Stimulated activated CD4-positive, alpha-beta T cell treated with anti-CD3 and anti-CD28 coated beads, TNF-alpha, amount 100 ng/mL, for 24 hours (primary cell): ENCODE measurements around the gene TET3.

Experiments
- DNase-seq, 3 experiments: peaks; one replicate each; pipeline ENCODE4 v3.0.0-alpha.2; 2020; ENCODE audit warnings: low read depth in 3 of 3

Gene TET3

DNA sequence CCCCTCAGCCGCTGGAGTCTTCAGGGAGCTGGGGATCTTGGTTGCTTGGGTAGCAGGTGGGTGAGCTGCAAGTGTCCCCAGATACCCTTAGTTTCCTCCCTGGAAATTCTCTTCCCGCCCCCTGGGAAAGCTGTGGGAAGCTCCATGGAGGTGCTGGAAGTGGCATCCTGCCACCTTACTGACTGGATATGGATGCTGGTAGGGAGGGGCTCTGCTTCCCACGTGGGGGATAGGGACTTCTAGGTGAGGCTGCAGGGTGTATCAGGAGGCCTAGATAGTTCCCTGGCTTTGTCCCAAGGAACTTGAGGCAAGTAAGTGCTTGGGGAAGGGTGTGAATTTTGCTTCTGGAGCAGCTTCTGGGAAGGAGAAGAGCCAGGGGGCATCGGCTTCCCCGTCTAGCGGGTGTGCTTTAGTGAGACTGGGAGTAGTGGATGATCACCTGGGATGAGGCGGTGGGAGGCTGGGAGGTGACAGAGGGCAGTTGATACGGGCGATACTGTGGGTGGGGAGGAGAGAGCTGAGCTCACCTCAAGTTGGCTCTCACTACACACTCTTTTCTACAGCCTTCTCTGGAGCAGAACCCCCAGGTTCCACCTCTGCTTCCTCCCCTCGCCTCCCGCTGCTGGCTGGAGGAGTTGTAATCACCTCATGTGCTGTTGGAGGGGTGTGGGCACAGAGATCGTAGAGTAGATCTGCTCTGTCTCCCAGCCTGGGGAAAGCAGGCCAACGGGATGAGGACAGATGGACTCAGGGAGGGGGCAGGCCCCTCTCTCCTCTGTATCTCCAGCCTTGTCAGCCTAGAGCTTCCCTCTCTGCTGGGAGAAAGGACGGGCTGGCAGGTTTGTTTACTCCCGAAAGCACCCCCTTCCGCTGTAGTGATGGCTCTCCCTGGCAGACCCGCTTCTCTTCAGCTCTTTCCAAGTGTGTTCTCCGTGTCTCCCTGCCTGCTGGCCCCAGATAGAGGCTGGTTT is 19.8 kb downstream of the TET3 start:
- DNase-seq: no peak

DNA sequence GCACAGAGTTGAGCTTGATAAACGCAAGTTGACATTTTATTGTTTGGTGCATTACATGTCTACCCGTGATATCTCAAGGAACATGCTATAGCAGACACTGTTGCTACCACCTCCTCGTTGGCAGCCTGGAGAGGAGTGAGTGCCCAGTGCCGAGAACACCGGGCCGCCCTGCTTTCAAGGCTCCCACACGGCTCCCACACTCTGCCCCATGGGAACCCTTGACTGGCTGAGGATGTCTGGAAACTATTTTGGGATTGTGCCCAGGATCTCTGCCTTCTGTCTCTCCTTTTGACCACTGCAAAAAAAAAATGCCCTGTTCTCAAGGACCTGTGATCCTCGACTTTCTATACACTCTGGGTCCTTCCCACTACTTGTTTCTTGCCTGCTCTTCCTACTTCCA is 21.1 kb downstream of the TET3 start:
- no peak for DNase-seq

DNA sequence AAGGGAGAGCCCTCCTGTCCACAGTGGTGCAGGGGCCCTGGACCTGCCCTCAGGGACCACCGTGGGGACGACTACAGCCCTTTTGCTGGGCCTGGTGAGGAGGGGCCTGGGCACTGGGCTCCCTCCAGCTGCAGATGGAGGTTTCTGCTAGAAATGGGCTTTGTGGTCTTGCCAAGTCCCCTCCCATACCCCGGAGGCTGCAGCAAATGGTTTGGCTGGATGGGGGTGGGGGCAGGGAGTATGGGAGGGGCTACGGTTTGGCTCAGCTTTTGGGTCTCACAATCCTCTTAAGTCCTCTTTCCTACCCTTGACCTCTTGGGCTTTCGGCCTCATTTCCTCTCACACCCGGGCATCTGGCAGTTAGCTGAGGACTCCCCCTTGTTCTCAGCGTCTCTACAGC is 21.7 kb downstream of the TET3 start:
- DNase-seq: no peak

DNA sequence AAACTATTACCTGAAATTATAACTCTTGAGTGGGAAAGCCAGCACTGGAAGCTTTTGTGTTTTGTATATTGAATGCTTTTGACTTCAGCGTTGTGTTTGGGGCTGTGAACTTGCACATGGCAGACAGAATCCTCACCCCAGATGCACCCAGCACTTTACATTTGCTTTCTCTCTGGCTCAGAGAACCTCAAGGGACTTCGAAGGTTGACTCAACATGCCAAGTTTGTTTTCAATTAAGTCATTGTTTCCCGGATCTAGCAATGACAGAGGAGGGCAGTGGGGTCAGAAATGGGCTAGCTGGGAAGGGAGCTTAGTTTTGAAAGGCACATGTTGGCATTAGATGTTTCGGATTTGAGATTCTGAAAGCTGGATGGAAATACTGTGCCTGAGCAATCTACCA is 22.4 kb downstream of the TET3 start:
- DNase-seq: no peak

DNA sequence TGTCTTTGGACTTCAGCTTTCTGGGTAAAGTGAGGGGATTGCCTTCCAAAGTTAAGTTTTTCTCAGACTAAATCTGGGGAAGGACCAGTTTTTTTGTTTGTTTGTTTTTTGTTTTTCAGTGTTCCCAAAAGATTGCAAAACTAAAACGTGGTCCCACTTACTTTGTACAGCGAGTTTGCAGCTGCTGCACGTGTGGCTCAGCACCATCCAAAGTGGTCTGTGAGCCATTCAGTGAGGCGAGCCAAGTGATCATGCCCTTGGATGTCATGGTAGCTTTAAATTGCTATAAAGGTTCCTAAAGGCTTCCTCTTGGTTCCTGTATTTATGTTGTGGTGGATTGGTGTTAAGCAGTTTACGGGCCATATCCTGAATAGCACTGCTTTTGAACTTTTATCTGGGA is 23.0 kb downstream of the TET3 start:
- DNase-seq: no peak

DNA sequence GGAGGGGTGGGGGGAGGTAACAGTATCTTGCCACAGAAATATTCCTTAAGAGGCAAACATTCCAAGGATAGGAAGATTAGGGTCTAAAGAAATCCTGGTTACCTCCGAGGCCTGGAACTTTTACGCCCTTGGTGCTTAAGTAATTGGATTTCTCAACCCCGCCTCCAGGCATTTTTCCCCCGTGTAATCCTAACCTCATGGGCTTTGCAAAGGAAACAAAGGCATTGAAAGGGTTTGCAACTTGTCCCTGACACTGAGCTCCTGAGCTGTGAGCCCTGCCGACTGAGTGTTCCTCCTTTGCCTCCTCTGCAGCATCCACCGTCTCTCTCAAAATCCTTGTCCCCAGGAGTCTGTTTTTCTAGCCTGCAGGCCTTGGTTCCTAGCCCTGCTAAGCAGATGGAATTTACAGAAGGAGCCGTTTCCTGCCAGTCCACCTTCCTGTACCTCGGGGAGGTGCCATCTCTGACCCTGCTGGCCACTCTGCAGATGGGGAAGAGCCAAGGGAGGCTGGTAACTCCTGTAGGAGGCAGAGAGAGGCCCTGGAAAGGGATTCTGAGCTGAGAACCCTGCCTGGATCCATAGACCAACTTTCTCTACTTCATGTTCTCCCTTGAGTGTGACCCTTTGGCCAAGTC is 24.2 kb downstream of the TET3 start:
- no peak for DNase-seq

DNA sequence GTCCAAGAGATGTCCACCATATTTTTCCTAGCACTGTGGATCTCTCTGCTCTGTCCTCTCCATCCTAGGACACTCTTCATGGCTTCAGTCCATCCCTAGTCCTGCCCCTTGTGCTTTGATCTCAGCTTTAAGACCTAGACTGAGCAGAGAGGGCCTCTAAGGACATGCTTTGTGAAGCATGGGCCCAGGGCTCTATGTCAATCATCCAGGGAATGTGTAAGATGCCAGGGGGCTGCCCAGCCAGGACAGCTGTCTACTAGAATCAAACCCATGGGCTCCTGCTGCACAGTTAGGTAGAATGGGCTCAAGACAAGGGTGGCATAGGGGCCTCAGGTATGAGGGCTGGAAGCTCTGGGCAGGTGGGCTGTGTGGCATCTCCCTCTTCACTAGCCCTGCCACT is 24.9 kb downstream of the TET3 start:
- DNase-seq: no peak

DNA sequence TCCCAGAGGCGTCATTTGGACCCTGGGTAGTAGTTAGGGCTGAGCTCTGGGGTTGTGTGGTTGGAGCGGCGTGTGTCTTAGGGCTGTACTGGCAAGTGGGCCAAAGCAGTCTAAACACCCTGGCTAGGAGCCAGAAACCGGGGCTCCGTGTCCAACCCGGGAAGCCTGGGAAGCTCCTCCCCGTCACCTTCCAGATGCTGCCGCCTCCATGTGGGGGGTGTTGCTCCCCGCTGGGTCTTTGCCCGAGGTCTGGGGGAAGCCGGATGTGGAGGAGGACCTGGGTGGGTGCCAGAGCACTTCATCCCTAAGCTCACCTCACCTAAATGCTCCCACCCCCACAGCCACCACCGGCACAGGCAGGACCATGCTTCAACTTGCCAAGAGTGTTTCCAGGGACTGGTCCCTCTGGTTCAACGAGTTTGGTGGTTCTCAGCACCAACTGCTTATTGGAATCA is 25.4 kb downstream of the TET3 start:
- DNase-seq: no peak

DNA sequence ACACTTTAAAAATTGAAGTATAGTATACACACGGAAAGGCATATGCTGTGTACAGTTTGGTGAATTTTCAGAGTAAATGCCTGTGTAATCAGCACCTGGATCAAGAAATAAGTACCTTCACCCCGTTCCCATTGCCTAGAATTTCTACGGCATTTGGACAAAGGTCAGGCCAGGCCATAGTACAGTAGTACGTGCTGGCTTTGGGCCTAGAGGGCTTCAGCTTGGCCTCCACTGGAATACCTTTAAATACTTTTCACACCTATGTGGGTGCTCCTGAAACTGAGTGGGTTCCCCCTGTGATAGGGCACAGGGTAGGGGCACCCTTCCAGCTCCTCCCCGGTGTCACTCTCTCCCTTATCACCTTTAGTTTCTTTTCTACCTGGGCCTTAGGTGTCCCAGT is 26.5 kb downstream of the TET3 start:
- no peak for DNase-seq

DNA sequence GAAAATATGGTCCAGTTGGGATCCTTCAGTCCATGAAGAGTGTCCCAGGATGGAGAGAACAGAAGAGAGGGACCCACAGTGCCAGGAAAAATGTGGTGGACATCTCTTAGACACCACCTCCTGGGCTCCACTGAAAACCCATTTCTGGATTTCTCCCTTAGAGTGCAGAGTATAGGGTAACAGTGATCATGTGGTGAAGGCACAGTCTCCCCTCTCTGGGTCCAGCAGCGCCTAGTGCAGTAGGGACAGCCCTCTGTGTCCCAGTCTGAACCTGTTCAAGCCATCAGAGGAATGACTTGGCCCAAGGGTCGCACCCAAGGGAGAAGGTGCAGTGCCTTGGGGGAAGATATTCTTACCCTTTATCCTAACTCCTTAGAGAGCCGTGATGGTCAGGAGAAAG is 30.1 kb downstream of the TET3 start:
- no peak for DNase-seq

DNA sequence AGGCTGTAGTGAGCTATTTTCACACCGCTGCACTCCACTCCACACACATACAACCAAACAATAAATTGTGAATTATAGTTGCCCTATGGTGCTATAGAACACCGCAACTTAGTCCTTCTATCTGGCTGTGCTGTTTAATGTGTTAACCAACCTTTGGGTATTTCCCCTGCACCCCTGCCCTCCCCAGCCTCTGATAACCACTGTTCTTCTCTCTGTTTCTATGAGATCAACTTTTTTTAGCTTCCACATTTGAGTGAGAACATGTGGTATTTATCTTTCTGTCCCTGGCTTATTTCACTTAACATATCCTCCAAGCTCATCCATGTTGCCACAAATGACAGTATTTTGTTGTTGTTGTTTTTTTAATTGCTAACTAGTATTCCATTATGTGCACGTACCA is 32.5 kb downstream of the TET3 start:
- DNase-seq: no peak

DNA sequence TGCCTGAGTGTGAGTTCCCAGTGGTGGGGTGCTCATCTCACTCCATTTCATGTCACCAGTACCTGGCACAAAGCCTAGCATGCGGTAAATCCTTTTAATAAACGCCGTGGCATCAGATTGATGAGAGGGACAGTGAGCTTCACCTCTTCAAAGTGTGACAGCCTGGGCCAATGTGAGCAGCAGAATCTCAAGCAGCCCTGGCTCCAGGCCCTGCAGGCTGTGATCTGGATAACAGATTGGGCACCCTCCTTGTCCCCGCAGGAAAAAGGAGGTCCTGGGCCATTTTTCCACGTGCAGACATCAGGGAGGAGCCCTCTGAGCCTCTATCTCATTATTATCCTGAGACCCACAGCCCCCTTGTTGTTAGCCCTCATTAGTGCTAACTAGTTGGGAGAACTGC is 34.8 kb downstream of the TET3 start:
- DNase-seq: no peak

DNA sequence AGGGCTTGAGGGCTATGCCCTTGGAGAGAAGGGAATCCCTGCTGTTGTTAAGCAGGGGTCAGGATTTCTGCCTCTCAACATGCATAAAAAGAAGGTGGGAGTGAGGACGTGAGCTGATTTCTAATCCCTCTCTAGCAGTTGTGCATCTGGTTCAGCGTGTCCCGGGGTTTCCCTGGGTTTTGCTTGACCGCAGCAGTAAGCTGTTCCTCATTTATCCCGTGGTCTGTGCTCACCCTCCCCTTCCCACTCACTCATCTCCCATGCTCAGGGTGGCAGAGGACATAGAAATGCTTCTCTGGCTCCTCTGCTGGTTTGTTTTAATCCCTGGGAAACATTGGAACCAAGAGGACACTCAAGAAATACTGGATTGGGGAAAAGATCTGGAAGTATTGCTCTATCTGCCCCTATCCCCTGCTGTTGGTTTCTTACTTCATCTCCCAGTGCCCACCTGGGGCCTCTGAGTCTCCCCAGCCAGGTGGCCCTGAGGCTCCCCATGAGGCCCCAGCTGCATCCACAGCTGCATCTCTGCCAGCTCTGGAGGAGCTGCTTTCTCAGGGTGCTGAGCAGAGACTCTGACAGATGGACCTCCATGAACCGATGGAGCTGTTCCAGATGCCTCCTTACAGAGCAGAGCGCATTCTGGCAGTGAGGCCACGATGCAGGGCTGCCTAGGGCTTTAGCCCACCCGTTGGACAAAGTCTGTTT is 36.1 kb downstream of the TET3 start:
- DNase-seq: no peak

DNA sequence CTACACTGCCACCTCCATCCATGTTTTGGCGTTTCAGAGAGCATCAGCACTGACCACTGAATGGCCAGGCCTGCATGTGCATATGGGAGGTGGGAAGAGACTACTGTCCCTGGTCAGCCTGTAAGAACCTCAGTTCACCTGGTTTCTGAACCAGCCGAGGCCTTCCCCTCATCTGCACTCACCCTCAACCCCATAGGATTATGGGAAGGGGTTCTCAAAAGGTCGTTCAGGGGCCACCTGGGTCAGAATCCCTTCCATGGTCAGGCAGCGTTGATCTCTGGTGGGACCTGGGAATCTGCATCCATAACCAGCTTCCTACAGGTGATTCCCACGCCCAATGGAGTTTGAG is 36.7 kb downstream of the TET3 start:
- no peak for DNase-seq

DNA sequence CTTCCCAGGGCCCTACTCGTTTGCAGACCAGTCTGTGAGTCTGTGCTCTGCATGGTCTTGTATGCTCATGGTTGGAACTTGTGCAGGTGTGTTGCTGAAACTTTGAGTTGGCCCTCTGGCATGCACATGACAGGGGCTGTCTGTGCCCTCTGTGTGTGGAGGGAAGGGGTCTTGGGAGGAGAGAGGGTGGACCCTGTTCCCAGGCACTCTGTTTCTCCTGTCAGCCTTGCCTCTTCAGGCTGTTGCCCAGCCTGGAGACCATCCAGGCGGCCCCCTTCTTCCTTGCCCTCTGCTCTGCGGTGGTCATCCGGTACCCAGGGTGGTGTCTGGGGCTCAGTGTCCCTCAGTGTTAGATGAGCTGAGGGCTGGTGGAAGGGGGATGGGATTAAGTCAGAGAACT is 39.5 kb downstream of the TET3 start:
- no peak for DNase-seq

DNA sequence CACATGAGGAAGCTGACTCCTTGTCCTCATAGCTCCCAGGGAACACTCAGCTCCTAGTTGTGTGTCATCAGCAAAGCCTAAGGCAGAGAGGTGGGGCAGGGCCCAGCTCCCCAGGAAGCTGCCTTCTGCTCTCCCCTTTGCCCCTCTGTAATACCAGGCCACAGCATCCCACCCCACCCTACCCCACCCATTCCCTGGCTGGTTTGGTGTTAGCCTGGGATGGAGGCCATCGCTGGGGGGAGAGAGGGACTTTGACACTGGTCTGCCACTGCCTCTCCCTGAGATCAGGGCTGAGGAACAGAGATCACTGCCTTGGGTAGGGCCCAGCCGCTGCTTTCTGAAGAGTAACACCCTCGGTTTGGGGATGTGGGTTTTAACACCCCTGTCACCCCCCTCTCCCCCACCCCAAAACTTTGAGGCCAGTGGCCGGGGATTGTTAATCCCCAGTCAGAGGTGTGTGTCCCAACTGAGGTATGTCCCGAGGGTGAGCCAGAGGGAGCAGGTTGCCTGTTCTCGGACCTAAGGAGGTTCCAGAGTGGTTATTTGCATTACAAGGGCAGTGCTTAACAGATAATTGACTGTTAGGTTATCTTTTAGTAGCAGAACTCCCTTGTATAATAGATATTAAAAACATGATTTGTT is 41.4 kb downstream of the TET3 start:
- DNase-seq: no peak

DNA sequence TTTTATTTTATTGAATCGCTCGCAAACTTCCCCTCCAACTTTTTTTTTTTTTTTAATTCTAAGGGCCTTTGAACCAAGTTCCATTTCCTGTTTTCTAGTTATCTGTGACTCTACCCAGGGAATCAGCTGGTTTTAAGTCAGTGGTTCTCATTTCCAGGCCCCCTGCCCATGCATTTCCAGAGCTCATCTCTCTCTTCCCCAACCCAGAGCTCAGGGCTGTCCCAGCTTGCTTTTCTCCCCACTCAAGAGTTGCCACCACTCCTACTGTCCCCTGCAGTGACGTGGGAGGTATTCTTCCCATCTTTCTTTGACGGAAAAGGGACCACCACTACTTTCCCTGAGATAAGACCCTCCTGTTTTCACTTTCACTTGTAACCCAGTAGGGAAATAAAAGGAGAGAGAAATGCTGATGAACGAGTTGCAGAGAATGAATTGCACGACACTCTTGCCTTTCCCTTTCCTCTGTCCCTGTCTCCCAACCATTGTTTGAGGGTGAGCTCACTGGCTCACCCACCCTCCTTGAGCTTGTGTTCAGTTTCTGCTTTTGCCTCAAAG is 42.1 kb downstream of the TET3 start:
- DNase-seq: no peak

DNA sequence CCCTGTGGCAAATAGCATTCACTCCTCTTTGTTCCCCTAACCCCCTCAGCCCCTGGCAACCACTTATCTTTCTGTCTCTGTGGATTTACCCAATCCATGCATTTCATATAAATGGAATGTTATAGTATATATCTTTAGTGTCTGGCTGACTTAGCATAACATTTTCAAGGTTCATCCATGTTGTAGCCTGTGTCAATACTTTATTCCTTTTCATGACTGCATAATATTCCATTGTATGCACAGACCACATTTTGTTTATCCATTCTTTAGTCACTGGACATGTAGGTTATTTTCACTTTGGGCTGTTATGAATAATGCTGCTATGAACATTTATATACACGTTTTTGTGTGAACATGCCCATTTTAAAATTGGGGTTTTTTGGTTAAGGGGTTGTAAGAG is 42.8 kb downstream of the TET3 start:
- DNase-seq: no peak

DNA sequence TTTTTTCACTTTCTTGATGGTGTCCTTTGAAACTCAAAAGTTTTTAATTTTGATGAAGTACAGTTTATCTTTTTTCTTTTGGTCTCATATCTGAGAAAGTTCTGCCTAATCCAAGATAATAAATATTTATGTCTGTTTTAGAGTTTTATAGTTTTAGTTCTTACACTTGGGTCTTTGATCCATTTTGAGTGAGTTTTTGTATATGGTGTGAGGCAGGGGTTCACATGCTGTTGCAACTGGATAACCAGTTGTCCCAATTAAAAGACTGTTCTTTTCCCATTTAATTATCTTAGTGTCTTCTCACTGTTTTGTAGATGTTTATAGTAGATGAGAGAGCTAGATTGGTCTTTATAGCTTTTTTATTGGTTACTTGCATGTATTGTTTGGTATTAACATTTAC is 43.6 kb downstream of the TET3 start:
- no peak for DNase-seq

DNA sequence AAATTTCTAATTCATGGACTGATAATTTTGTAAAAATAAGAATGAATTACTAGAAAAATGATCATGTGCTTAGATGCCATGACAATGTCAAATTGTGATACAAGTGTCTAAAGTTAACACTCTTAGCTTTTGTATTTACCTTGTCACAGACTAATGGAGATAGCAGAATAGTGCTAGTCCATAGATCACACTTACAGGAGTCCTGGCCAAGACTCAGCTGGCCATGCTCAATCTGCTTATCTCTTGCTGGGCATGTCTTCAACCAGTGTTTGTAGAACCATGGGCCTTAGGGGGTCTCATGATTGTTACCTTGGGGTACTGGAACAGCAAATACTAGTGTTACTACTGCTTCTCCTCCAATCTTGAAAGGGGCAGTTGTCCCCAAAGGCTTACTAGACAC is 44.0 kb downstream of the TET3 start:
- no peak for DNase-seq

DNA sequence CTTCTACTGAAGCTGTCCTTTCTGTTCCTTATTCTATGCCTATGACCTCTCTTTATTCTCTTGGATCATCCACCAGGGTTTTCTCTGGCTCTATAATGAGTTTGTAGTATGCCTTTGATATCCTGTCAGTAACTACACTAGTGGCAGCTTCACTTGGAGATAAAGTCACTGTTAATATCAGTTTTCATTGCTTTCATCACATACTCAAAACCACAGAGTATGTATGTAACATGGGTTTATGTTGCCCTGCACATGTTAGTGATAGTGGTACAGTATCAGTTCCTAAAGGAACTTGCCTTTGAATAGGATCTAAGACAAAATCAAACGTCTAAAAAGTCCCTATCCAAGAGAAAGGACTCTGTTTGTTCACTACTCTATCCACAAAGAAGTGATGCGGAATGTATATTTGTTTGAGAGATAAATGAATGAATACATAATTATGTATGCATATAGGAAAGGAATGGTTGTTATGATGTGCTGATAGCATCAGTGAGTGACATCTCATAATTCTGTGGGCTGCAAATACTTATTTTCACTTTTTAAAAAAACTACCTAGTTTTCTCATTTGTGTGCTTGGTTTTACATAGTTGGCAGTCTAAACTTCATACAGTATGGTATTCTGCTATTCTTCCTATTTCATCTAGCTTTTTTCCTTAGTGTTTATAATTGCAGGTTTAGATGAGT is 45.1 kb downstream of the TET3 start:
- no peak for DNase-seq
